Measurements from ENCODE around the gene SULF2.

Gene SULF2

DNA sequence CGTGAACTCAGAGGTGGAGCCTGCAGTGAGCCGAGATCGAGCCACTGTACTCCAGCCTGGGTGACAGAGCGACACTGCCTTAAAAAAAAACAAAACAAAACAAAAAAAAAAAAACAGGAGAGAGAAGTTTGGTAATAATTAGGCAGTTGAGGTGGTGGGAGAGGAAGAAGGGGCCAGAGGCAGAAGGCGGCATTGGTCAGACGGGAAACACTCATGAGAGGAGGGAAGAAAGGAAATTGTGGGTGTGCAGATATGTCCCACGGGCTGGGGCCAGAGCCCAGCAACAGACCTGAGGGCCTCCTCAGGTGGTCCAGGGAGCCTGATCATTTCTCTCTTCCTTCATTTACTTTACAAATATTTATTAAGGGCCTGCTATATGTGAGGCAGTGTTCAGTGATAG is 20.0 kb downstream of the SULF2 start:
- in situ Hi-C loops (cut with MboI; ENCODE audit: low sequenced_read_pairs) = no loop called here

GRCh38 chr20:47764154-47764733 is 21.0 kb downstream of the SULF2 start:
- in situ Hi-C loops (cut with MboI; ENCODE audit: low sequenced_read_pairs) = no loop called here

DNA sequence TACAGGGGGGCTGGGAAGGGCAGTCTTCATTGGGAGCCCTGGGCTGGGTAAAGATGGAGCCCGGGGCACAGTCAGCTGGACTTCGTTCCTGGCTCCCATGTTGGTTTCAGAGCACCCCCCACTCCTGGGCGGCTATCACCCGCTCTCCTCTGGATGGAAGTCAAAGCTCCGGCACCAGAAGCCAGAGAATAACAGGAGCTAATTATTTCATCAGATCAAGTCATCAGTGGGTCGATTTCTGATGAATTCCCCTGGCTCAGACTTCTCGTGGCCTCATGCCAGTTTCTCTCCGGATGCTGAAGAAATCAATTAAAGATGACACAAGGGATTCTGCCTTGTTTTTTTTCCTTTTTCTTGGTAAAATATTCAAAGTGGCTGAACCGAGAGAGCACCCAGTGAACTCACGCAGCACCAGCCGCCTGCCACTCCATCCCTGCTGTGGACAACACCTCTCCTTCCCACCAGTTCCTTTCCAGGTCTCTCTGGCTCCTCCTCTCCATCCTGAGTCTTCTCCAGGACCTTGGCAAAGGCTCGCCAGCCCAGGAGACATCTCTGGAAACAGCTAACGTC is 22.5 kb downstream of the SULF2 start:
- in situ Hi-C loops (cut with MboI; ENCODE audit: low sequenced_read_pairs) = no loop called here

GRCh38 chr20:47761482-47762047 is 23.7 kb downstream of the SULF2 start:
- in situ Hi-C loops (cut with MboI; ENCODE audit: low sequenced_read_pairs) = no loop called here

- in situ Hi-C loops (cut with MboI; ENCODE audit: low sequenced_read_pairs) = no loop called here
These were observed 24.4 kb downstream of the SULF2 start for GRCh38 chr20:47760686-47761481.

GRCh38 chr20:47758517-47759450 is 26.5 kb downstream of the SULF2 start:
- in situ Hi-C loops (cut with MboI; ENCODE audit: low sequenced_read_pairs) = no loop called here

- in situ Hi-C loops (cut with MboI; ENCODE audit: low sequenced_read_pairs) = no loop called here
These were observed 27.9 kb downstream of the SULF2 start for GRCh38 chr20:47757145-47758035.

DNA sequence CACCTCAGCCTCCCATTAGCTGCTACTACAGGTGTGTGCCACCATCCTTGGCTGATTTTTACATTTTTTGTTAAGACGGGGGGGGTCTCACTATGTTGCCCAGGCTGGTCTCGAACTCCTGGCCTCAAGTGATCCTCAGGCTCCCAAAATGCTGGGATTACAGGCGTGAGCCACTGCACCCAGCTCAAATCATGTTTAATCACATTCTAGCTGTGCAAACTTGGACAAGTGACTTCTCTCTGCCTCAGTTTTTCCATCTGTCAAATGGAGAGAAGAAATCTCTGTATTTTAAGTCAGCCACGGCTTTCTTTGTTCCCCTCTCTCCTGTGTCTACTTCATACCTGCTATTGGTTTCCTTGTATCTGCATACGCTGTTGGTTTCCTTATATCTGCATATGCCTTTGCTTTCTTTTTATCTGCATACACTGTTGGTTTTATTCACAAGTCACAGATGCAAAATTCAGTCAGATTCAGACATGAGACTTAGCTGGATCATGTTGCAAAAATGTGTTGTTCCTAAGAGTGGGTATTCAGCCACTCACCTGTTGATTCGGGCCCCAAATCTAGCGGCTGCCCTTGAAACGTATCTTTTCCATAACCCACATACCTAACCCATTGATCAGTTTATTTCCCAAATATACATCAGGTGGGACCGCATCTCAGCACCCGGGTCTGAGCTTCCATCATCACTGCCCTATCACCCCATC is 30.2 kb downstream of the SULF2 start:
- in situ Hi-C loops (cut with MboI; ENCODE audit: low sequenced_read_pairs) = no loop called here

DNA sequence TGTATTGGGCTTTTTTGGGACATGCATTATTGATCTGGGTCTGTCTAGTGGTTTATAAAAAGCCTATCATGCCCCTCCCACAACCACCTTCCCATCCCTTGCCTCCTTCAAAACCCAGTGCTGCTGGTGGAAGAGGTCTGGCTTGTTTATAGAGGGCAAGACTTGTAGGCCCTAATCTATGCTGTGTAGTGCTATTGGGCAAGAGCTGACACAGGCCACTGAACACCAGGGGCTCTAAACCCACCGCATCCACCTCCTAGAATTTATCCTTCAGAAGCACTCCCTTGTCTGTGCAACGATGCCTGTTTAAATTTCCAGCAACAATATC is 30.9 kb downstream of the SULF2 start:
- in situ Hi-C loops (cut with MboI; ENCODE audit: low sequenced_read_pairs) = no loop called here

GRCh38 chr20:47753576-47754387 is 31.5 kb downstream of the SULF2 start:
- in situ Hi-C loops (cut with MboI; ENCODE audit: low sequenced_read_pairs) = no loop called here

GRCh38 chr20:47751449-47751848 is 33.8 kb downstream of the SULF2 start:
- in situ Hi-C loops (cut with MboI; ENCODE audit: low sequenced_read_pairs) = no loop called here

- in situ Hi-C loops (cut with MboI; ENCODE audit: low sequenced_read_pairs) = no loop called here
These were observed 35.9 kb downstream of the SULF2 start for GRCh38 chr20:47749339-47749738.

DNA sequence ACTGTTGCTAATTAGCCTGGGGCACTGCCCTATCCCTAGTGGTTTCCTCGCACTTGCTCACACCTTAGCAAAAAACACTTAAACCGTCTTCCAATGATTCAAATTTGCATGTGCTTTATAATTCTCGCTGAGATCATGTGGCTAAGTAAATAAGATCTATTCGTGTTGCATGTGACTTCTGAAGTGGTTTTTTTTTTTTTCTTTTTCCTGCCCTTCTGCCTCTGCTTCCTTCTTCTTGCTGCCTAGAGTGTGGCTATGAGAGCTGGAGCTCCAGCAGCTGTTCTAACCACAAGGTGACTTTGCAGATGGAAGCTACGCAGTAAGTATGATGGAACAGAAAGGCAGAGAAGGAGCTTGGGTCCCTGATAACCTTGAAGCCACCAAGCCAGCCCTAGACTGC is 36.5 kb downstream of the SULF2 start:
- in situ Hi-C loops (cut with MboI; ENCODE audit: low sequenced_read_pairs) = no loop called here

DNA sequence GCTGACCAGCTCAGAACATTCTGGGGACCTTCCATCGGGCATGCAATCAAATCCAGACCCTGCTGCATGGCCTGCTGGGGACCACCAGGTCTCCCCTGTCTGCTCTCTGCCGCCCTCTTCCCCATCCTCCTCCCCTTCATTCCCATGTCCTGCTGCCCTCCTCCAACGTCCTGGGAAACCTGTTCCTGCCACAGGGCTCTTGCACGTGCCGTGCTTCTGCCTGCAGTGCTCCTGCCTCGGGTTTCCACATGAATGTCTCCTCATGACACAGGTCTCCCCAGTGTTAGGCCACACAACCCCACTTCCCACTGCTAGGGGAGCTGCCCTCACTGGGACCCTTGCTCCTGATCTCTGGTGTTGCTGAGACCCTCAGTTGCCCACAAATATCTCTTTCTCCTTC is 37.2 kb downstream of the SULF2 start:
- in situ Hi-C loops (cut with MboI; ENCODE audit: low sequenced_read_pairs) = no loop called here

- in situ Hi-C loops (cut with MboI; ENCODE audit: low sequenced_read_pairs) = no loop called here
These were observed 37.6 kb downstream of the SULF2 start for GRCh38 chr20:47747669-47748031.

DNA sequence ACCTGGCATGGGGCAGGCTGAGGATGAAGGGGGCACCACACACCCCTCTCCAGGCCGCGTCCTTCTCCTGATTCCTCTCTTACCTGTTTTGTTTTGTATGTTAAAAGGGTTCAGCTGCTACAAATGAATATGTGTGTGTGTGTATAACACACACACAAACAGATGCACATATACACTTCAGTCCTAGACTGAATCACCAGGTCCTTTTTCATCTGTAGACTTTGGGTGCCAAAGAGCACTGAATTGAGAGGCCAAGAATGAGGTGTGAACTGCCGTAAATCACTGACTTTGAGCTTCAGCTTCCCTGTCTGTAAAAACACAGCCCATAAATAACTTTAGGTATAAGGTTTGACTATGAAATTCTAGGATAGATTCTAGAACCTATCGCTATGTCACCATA is 40.5 kb downstream of the SULF2 start:
- in situ Hi-C loops (cut with MboI; ENCODE audit: low sequenced_read_pairs) = no loop called here

GRCh38 chr20:47743671-47744070 is 41.6 kb downstream of the SULF2 start:
- in situ Hi-C loops (cut with MboI; ENCODE audit: low sequenced_read_pairs) = no loop called here

DNA sequence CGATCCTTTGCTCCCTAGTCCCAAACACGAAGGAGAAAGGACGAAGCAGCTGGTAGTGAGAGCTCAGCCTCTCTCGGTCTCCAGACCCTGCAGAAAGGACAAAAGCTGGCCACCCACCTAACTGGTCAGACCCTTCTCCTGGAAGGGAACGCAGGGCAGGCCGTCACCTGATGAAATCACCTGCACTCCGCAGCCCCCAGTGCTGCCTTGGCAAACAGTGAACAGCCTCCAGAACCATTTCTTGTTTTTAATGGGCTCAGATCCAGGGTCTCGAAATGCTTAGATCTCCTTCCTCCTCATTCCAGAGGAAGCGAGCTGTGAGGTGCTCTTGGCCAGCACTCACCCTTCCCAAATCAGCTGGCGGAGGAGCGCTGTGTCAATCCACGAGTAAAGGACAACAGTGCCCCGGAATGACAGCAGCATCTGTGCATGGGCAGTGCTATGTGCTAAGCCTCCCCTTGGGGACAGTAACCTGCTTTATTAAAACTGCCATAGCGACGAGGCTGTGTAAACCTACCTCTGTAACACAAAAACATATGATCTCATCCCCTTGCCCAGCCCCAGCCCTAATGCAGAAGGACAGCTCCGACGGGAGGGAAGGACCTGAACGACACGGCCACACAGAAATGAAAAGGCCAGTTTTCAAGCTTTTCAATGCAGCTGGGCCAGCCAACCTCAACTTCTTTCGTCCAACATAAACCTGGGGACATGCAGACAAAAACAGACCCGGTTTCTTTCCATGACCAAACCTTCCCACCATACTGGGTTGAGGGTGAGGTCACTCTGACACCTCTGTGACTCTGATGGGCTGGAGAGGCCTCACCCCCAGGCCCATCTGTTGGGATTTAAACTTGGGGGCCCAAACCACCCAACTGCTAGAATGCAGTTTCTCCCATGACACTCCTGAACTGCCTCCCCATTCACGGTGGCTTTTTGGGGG is 43.3 kb downstream of the SULF2 start:
- in situ Hi-C loops (cut with MboI; ENCODE audit: low sequenced_read_pairs) = no loop called here

Data from HL-60/S4 treated with phorbol 12-myristate 13-acetate at 8.2 ng/mL for 4 days and 3 days (cell line).